GM19328 (cell line): ENCODE results near the gene LRMDA.

Experiments used
- ATAC-seq: cut with Tn5 transposase; IDR thresholded peaks from one replicate; pipeline ENCODE4 v1.9.1; 2021; ENCODE audit warnings: mild to moderate bottlenecking, moderate library complexity; ENCODE audit not compliant: unreplicated experiment

Gene LRMDA

DNA sequence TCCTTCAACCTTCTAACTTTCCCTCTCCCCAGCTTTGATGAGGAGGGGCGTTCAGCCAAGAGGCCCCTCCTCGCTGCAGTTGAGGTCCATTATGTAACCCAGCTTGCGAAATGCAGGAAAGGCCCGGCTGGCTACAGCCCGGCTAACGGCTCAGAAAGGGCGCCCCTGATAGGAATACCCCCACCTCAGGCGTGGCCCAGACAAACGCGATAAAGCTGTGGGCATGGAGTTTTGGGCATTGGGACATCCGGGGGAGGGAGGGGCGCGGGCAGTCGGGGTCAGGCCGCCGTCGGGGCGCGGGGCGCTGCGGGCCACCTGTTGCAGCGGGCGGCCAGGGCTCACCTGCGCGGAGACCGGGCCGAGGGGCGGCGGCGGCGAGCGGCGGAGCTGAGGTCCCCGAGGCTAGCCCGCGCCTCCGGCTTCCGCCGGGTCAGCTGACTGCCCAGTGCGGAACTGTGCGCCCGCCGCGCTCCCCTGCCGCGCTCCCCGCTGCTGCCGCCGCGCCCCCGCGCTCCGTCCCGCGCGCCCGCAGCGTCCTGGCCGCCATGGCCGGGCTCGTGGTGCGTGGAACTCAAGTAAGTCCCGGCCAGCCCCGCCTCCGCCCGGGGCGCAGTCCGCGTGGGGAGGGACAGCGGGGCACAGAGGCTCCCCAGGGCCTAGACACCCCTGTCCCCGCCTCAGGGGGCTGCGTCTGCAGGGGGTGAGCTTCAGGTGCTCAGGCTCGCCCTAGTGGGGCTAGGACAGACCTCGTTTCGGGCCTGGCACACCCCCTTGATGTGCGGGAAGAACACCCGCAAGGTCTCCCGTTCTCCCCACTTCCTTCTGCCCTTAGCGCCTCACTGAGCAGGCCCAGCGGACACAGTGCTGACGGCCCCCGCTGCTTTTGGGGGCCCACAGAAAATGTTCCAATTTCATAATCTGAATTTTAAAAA lies at the start of gene LRMDA:
Gene LRMDA, plus strand, starts transcription at position 445 of the 932 bp plus-strand sequence.
- no peak for ATAC-seq

- no peak for ATAC-seq
Observed at GRCh38 chr10:75386128-75386527, 45.3 kb upstream of the LRMDA start.

- ATAC-seq, result no peak
Observed at GRCh38 chr10:75388082-75388481, 43.3 kb upstream of the LRMDA start.

GRCh38 chr10:75390178-75390577 lies 41.2 kb upstream of the LRMDA start:
- no peak for ATAC-seq

- no peak for ATAC-seq
Observed at GRCh38 chr10:75392271-75392670, 39.2 kb upstream of the LRMDA start.

DNA sequence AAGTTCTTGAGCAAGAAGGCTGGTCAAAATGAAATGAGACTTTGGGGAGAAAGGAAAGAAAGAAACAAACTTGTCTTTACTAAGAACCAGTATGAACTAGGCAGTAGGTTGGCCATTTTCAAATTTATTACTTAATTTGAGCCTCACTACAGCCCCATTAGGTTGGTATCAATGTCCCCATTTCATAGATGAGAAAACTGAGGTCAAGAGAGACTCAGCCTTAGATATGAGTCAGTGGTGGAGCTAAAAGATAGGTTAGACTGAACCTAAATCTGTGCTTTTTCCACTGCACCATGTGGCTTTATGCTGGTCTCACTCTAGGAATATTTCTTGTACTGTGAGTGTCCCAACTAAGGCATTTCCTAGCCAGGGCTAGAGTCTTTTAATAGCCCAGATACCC lies 38.7 kb upstream of the LRMDA start:
- no peak for ATAC-seq

DNA sequence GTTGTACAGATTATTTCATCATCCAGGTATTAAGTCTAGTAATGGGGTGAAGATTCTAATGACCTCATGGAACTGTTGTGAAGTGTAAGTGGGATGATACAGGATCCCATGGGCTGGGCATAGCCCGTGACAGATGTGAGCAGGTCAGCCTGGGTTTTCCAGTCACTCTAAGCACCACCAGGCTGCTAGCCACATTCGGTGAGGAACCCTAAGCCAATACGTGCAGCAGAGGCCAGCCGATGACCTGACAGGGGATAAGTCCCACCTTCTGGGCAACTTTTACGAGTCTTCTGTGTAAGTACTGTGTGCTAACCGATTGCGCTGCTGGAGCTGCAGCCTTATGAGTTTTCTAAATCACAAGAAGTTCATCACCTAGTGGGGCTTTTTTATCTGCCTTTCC lies 37.2 kb upstream of the LRMDA start:
- no peak for ATAC-seq

DNA sequence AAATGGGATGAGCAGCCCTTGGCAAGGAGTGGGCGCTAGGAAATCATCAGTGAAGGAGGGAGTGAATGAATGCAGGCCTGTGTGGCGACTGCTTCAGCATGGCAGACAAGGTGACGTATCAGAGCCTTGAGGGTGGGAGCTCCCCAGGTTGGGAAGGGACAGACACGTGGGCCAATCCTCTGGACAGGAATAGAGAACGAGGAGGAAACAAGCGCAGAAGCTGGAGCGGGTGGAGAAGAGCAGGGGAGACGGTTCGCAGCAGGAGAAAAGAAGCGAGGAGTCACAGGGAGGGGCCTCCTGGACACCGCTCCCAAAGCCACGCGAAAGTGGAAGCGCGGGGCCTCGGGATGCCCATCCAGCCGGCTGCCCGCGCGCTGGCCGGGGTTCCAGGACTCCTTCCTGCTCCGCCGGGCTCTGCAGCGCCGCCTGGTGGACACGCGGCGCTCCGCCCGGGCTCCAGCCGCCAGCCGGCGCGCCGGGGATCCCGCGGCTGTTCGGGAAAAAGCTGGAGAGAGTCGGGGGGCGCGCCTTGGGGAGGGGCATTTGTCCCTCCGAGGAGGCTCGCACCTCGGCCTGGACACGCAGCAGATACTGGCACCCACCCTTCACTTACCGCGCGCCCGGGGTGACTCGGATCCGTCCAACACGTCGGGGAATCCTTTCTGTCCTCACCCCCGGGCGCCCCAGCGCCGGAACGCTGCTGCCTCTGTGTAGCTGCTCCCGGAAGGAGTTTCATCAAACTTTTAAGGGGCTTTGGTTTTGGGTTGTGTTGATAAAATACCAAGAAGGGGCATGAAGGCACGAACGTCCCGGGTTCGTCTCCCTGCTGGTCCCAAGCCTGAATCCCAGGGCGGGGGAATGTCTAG lies 36.1 kb upstream of the LRMDA start:
- ATAC-seq, result no peak

DNA sequence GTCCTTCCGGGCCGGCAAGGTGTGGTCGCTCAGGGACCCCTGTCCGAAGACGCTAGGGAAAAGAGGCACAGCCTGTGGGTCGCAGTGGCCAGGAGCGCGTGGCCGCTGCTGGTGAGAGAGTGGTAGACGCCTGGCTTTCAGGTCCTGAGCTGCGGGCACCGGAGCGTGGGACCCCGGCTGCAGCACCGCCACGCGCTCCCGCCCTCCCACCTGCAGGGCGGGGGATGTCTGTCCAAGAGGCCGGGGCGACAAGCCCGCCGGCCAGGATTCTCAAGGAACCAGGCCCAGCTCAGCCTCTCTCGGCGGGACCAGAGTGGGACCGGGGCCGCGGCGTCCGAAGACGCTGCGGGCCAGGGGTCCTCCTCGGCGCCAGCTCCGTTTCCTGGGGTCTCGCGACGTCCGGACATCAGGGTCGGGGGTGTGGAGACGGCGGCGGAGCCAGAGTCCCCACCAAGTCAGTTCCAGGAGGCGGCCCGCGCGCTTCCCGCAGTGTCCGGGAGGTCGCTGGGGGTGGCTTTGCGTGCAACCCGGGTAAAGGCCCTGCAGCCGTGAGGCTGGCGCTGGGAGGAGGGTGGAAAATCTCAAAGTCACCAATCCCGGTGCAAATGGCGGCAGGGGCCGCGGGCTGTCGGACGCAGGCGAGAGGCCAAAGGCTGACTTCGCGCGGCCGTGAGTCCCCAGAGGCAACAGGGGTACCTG lies 35.3 kb upstream of the LRMDA start:
- ATAC-seq, result no peak

GRCh38 chr10:75396631-75397495 lies 34.6 kb upstream of the LRMDA start:
- no peak for ATAC-seq

DNA sequence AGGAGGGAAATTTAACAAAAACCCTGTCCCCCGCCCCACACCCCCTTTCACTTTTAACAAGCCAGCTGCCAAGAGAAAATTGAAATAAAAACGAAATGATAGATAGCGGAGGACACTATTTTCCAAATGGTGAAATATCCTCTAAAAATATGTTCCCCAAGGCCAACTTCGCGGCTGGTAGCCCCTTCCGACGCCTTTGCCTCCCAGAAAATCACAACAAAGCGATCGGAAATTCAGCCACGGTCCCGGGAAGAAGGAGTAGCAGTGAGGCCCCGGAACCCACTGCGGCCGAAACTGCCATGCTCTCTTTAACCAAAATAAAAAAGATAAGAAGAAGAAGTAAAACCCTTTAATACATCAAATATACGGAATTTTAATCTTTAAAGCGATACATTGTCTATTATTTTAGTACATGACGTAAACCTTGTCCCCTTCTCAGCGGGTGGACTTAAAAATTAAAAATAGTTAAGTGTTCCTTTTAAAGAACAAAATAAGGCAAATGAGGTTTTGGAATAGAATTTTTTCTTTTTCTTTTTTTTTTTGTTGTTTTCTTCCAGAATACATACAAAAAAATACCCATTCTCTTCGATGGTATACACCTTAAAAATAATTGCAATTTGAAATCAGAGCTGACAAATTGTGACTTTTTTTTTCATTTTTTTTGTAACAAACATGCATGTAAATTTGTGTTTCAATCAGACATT lies 33.8 kb upstream of the LRMDA start:
- ATAC-seq, result no peak

- ATAC-seq, result no peak
Observed at GRCh38 chr10:75398200-75398691, 33.2 kb upstream of the LRMDA start.

DNA sequence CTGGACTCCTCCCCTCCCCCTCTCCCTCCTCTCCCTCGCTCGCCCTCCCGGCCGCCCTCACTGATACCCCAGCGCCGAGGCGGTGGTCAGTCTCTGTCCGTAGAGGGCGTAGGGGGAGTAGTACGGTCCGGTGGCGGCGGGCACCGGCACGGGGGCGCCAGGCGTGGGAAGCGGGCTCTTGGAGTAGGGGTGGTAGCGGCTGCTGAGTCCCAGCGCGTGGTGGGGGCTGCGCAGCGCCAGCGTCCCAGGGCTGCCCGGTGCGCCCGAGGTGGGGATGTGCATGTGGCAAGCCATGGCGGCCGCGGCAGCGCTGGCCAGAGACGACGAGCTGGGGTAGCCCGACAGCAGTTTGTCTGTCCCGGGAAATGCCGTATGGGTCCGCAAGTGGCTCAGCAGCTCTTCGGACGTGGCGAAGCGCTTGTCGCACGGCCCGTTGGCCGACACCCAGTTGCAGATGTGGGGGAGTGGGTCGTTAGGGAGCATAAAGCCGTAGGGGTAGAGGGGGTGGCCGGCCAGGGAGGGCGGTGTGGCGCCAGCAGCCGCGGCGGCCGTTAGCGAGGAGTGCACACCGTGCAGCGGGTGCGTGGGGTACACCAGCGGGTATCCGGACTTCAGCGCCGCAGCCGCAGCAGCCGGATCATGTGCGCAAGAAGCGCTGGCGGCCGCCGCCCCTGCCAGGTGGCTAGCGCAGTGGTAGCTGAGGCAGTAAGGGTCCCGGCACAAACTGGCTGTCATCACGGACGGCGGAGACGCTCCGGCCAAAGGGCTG lies 32.5 kb upstream of the LRMDA start:
- no peak for ATAC-seq

DNA sequence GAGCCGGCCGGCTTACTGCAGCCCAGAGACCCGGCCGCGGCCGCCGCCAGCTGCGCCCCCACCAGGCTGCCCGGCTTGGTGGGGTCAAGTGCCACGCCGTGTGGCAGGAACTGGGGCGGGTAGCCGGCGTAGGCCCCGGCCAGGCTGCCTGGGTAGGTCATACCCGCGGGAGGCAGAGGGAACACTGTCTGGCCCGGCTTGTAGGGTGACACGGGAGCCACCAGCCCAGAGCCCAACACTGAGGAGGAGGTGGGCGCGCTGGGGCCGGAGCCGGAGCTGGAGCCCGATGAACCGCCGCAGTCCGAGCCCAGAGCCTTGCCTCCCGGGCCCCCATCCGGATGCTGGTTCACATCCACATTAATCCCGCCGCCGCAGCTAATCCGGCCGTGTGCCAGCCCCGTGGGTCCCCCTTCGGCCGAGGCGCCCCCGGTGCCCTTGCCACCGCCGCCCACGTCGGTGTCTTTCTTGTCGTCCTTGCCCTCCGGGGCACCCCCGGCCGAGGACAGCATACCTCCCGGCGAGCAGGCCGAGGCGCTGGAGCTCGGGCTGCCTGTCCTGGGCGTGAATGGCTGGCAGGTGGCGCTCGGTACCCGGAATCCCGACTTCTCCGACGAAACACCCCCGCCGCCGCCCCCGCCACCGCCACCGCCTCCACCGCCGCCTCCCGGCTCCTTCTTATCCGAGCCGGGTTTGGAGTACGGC lies 31.8 kb upstream of the LRMDA start:
- no peak for ATAC-seq

- no peak for ATAC-seq
Observed at GRCh38 chr10:75400163-75400770, 31.2 kb upstream of the LRMDA start.

DNA sequence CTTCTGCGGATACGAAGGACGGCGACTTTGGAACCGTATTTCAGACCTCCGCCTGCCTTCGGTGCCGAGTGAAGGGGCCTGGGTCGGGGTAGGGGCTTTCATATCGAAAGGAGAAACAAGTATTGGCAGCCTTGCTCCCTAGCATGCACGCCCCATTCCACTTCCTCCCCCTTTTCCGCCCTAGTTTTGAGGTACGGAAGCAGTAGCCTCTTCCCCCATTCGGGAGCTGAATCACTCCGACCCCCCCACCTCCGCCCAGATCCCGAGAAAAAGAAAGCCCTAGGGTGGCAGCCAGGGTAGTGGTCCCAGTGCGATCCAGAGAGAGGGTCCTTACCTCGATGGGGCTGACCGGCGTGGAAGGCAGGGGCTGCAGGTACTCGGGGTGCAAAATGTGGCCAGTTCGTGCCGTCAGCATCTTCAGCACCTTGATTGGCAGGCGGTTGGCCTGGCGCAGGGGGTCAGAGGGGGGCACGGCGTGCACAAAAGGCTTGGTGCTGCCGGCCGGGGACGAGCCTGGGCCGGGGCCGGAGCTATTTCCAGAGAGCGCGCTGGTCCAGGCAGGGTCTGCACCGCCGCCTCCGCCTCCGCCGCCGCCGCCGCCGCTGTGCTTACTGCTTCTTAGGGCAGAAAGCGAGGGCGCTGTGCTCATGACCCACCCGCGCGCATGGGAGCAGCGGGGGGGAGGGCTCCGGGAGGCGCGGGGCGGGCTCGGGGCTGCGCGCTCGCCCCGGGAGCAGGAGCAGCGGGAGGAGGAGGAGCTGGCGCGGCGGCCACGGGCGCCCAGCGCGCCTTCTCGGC lies 30.5 kb upstream of the LRMDA start:
- ATAC-seq, result no peak
